ENCODE data around the gene MYBPC3.
"Not testable (repeated sequence)": the region's sequence is repeated elsewhere in the genome, so short reads cannot be mapped to it uniquely, and the experiment has no call there.

MYBPC3 gene

DNA sequence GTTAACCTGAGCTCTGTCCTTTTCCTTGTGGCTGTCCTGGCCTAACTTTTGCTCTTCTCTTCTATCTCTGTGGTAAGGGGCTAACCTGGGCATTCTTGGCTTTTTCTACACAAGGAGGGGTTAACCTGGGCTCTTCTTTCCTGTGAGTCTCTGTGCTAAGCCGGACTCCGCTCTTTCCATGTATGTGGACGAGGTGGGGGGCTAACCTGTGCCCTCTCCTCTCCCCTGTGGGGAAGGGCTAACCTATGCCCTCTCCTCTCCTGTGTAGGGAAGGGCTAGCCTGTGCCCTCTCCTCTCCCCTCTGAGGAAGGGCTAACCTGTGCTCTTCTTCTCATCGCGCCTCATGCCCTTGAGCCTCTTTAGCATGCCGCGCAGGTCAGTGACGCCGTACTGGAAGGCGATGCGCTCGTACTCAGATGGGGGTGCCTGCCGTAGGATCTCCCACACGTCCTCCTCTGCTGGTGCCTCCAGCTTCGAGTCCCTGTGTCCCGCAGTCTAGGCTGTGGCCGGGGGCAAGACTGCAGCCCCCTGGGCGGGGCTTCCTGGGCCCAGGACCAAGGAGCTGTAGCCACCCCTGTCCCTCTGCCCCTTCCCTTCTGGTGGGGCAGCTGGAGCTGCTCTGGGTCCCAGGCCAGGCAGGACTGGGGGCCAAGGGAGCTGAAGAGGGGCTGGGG is 6.5 kb downstream of the MYBPC3 start:
- no peak for DNase-seq
- in situ Hi-C loops (cut with MboI; ENCODE audit: low pct_unique_long_range_greater_than_20kb, low sequenced_read_pairs), result no loop called here

GRCh38 chr11:47342854-47343253 is 9.6 kb downstream of the MYBPC3 start:
- in situ Hi-C loops (cut with MboI; ENCODE audit: low pct_unique_long_range_greater_than_20kb, low sequenced_read_pairs), result no loop called here
- DNase-seq, result no peak

- no peak for DNase-seq
- in situ Hi-C loops (cut with MboI; ENCODE audit: low pct_unique_long_range_greater_than_20kb, low sequenced_read_pairs), result no loop called here
Observed at GRCh38 chr11:47342036-47342803, 10.3 kb downstream of the MYBPC3 start.

- in situ Hi-C loops (cut with MboI; ENCODE audit: low pct_unique_long_range_greater_than_20kb, low sequenced_read_pairs), result no loop called here
Observed at GRCh38 chr11:47340980-47341775, 11.3 kb downstream of the MYBPC3 start.

GRCh38 chr11:47340010-47340409 is 12.5 kb downstream of the MYBPC3 start:
- DNase-seq, result no peak
- in situ Hi-C loops (cut with MboI; ENCODE audit: low pct_unique_long_range_greater_than_20kb, low sequenced_read_pairs), result no loop called here

More at GRCh38 chr11:47340980-47341775, 11.3 kb downstream of the MYBPC3 start:
- DNase-seq, result no peak

GRCh38 chr11:47338396-47339241 is 13.9 kb downstream of the MYBPC3 start:
- DNase-seq, result no peak
- in situ Hi-C loops (cut with MboI; ENCODE audit: low pct_unique_long_range_greater_than_20kb, low sequenced_read_pairs), result loop anchor here (10.0 kb wide), 1 partner anchor 56 kb away; no protein-coding TSS in a partner anchor

DNA sequence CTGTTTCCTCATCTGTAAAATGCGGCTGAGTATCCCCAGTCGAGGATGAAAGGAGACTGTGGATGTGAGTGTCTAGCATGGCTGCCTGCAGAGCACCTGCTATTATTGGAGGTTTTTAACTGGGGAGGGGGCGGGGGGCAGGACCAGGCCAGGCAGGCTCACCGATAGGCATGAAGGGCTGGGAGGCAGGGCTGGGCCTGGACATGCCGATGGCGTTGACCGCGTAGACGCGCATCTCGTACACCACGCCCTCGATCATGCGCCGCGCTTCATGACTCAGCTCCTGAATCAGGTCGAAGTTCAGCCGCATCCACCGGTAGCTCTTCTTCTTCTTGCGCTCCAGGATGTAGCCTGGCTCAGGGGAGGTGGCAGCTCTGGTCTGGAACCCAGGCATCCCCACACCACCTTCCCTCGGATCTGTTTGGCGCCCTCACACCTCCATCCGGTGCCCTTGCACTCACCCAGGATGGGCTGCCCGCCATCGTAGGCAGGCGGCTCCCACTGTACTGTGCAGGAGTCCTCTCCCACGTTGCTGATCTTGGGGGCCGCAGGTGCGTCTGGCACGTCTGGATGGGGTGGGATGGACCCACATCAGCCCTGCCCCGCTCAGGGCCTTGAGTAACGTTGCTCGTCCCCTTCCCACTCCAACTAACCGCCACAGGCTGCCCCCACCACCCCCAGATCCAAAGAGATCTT is 15.1 kb downstream of the MYBPC3 start:
- in situ Hi-C loops (cut with MboI; ENCODE audit: low pct_unique_long_range_greater_than_20kb, low sequenced_read_pairs), result loop anchor here (10.0 kb wide), 1 partner anchor 57 kb away; no protein-coding TSS in a partner anchor
- DNase-seq, result no peak

DNA sequence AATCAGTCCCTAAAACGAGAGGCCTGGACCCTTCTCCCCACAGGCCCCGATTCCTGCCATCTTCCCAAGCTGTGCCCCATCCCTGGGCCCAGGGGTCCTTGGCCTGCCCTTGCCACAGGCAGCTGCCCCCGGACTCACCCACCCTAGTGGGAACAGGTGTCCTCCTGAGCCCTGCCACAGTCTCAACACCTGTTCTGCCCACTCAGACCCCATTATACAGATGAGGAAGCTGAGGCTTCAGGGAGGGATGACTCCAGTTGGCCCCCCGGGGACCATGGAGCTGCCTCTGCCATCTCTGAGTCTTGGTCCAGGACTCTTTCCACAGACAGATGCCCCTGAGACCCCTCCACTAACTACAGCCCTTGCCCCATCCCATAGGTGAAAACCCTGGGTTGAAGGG is 15.9 kb downstream of the MYBPC3 start:
- no peak for DNase-seq
- in situ Hi-C loops (cut with MboI; ENCODE audit: low pct_unique_long_range_greater_than_20kb, low sequenced_read_pairs), result loop anchor here (10.0 kb wide), 1 partner anchor 58 kb away; no protein-coding TSS in a partner anchor

DNA sequence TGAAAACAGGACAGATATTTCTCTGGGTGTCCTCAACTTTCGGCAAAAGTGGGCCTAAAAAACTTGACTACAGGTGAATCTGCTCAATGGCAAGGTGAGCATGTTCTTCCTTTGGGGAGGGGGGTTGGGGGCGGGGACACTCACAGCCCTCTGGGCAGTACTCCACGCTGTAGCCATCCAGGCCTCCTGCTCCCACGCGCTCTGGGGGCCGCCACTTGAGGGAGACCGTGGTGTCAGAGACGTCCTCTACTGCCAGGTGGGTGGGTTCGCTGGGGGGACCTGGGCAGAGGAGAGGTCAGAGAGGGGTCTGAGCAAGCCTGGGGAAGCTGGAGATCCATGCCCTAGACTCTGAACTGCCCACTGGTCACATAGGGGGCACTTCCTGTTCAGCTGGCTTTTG is 16.8 kb downstream of the MYBPC3 start:
- in situ Hi-C loops (cut with MboI; ENCODE audit: low pct_unique_long_range_greater_than_20kb, low sequenced_read_pairs), result loop anchor here (10.0 kb wide), 1 partner anchor 59 kb away; no protein-coding TSS in a partner anchor
- DNase-seq, result no peak

DNA sequence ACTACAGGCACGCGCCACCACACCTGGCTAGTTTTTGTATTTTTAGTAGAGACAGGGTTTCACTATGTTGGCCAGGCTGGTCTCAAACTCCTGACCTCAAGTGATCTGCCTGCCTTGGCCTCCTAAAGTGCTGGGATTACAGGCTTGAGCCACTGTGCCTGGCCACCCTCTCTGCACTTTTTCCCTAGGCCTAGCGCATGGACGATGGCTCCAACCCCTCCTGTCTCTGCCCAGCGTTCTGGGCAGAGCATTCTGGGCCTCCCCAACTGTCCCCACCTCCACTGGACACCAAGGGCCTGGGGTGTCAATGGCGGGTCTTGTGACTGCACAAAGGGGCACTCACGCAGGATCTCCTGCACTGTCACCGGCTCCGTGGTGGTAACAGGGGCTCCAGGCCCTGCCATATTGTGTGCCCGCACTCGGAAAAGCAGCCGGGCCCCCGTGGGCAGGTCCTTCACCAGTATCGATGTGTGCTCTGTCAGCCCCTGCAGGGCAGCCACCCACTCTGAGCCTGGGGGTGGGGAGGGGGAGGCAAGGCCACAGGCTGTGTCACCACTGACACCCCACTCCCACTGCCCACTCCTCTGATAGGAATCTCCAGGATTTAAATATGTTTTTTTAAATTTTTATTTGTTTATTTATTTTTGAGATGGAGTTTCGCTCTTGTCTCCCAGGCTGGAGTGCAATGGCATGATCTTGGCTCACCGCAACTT is 17.6 kb downstream of the MYBPC3 start:
- in situ Hi-C loops (cut with MboI; ENCODE audit: low pct_unique_long_range_greater_than_20kb, low sequenced_read_pairs), result loop anchor here (10.0 kb wide), 1 partner anchor 60 kb away; no protein-coding TSS in a partner anchor
- not testable (repeated sequence) for DNase-seq

- no peak for DNase-seq
- in situ Hi-C loops (cut with MboI; ENCODE audit: low pct_unique_long_range_greater_than_20kb, low sequenced_read_pairs), result loop anchor here (10.0 kb wide), 1 partner anchor 61 kb away; no protein-coding TSS in a partner anchor
Observed at GRCh38 chr11:47333886-47334443, 18.5 kb downstream of the MYBPC3 start.

DNA sequence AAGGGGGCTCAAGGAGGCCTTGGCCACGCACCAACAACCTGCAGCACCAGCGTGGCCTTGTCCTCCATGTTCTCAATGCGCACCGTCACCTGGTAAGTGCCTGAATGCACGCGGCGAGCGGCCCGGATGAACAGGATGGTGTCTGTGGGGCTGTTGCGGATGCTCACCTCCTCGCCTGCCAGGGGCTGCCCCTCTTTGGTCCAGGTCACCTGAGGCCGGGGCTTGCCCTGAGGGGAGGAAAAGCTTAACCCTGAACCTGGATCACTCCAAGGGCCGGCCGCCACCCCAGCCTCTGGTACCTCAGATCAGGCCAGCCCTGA is 19.0 kb downstream of the MYBPC3 start:
- in situ Hi-C loops (cut with MboI; ENCODE audit: low pct_unique_long_range_greater_than_20kb, low sequenced_read_pairs), result loop anchor here (10.0 kb wide), 1 partner anchor 61 kb away; no protein-coding TSS in a partner anchor
- no peak for DNase-seq

DNA sequence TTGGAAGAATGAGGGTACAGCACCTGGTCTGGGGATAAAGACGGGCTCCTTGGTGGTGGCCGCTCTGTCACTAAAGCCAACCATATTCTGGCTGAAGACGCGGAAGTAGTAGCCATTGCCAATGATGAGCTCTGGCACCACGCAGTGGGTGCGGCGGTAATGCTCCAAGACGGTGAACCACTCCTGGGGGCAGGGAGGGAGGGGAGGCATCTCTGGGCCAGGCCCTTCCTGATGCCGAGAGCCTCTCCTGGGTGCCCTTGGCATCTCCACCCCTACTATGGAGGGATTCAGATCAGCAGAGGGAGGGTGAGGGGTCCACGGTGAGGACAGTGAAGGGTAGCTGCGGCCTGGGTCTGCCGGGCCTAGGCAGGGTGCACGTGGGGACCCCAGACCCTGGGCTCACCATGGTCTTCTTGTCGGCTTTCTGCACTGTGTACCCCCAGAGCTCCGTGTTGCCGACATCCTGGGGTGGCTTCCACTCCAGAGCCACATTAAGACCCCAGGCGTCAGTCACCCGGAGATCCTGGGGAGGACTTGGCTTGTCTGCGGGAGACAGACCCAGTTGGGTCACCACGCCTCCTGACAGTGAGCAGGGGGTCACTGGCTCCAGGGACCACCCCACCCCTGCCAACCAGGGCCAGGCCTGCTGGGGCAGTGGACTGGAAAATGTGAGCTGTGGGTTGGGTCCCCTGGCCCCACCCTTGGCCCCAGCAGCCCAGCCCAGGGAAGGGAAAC is 19.5 kb downstream of the MYBPC3 start:
- DNase-seq, result no peak
- in situ Hi-C loops (cut with MboI; ENCODE audit: low pct_unique_long_range_greater_than_20kb, low sequenced_read_pairs), result loop anchor here (10.0 kb wide), 1 partner anchor 62 kb away; no protein-coding TSS in a partner anchor

DNA sequence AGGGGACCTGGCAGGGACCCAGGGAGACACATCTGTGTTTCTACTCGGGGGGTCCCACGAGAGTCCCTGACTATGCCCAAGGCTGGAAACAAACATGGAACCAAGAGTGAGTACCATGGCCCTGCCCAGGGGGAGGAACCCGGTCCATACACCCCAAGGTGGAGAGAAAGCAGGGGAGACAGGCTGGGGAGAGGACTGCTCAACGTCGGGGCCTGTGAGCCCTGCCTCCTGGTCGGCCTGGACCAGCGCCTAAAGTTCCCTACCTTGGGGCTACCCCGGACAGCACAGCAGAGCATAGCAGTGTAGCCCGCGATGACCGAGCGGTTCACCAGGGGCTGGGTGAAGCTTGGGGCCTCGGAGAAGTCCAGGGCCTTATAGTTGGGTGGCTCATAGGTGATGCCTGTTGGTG is 20.2 kb downstream of the MYBPC3 start:
- in situ Hi-C loops (cut with MboI; ENCODE audit: low pct_unique_long_range_greater_than_20kb, low sequenced_read_pairs), result loop anchor here (10.0 kb wide), 1 partner anchor 62 kb away; no protein-coding TSS in a partner anchor
- DNase-seq, result no peak

DNA sequence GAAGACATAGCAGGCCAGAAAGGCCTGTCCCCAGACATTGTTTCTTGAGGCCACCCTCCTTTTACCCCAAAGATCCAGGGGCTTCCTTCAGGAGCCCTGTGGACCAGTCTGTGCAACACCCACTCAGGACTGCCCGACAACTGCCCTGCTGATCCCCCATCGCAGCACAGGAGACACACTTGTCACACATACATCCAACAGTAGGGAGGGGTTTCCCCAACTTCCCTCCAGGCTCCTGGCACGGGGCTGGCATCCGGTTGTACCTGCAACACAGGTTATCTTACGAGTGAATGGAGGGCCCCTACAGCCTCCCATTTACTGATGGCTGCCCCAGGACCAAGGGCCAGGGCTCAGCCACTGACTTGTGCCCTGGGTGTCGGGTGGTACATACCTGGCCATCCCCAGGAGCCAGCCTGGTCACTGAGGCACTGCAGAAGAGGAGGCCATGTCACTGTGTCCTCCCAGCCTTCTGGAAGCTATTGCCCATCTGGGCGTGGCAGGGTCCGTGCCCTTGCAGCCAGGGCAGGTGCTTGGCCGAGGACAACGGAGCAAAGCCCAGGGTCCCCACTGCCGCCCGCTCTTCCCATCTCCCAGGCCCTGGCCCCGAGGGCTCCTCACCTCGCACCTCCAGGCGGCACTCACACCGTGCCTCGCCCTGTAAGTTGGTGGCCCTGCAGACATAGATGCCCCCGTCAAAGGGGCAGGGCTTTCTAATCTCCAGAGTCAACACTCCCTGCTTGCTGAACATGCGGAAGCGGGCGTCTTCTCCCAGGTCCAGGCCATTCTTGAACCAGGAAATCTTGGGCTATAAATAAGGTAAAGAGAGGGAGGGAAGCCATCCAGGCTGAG is 20.8 kb downstream of the MYBPC3 start:
- in situ Hi-C loops (cut with MboI; ENCODE audit: low pct_unique_long_range_greater_than_20kb, low sequenced_read_pairs), result loop anchor here (10.0 kb wide), 1 partner anchor 63 kb away; no protein-coding TSS in a partner anchor
- no peak for DNase-seq
